Liver (tissue), 9 donors: ENCODE results near the gene GFM1. TPM values are rescaled to one million over a fixed set of nuclear protein-coding genes. Genes with fewer than 3 reads are reported as not detected.

Source experiments
- DNase-seq: peaks from one replicate; pipeline ENCODE4 v3.0.0-alpha.2; 2017; ENCODE audit warnings: low spot score
- H3K27ac ChIP-seq, 2 donors: one replicate each; pipeline ENCODE4 v1.7.0; 2013; ENCODE audit warnings: inconsistent platforms in 2 of 2, low read length in 2 of 2, control low read depth in 1 of 2, low read depth in 1 of 2, mild to moderate bottlenecking in 1 of 2
- H3K27me3 ChIP-seq, 4 donors: one replicate each; pipeline versions ENCODE4 v1.6.1 to v1.7.0; 2013; ENCODE audit warnings: low read length in 3 of 4, inconsistent platforms in 1 of 4, mild to moderate bottlenecking in 1 of 4, moderate library complexity in 1 of 4; ENCODE audit not compliant: control insufficient read depth in 4 of 4, insufficient read depth in 4 of 4
- H3K36me3 ChIP-seq, 4 donors: one replicate each; pipeline versions ENCODE4 v1.6.1 to v1.7.0; 2013; ENCODE audit warnings: low read length in 3 of 4, mild to moderate bottlenecking in 3 of 4, low read depth in 1 of 4, moderate library complexity in 1 of 4; ENCODE audit not compliant: control insufficient read depth in 4 of 4, insufficient read depth in 3 of 4
- H3K4me1 ChIP-seq, 4 donors: one replicate each; pipeline versions ENCODE4 v1.6.1 to v1.7.0; 2013; ENCODE audit warnings: low read length in 3 of 4, mild to moderate bottlenecking in 3 of 4, moderate library complexity in 1 of 4; ENCODE audit not compliant: control insufficient read depth in 4 of 4, insufficient read depth in 4 of 4
- H3K4me3 ChIP-seq, 3 donors: one replicate each; pipeline versions ENCODE4 v1.6.1 to v1.7.0; 2013; ENCODE audit warnings: low read length in 3 of 3, control low read depth in 1 of 3, low read depth in 1 of 3, mild to moderate bottlenecking in 1 of 3
- H3K9ac ChIP-seq, 2 donors: one replicate each; pipeline ENCODE4 v1.7.0; 2013; ENCODE audit warnings: low read length in 2 of 2, mild to moderate bottlenecking in 2 of 2, moderate library complexity in 2 of 2, control low read depth in 1 of 2, low read depth in 1 of 2
- H3K9me3 ChIP-seq, 4 donors: one replicate each; pipeline versions ENCODE4 v1.6.1 to v1.7.0; 2013; ENCODE audit warnings: low read length in 3 of 4; ENCODE audit not compliant: control insufficient read depth in 4 of 4
- ATF3 ChIP-seq: IDR thresholded peaks from 2 replicates; pipeline ENCODE4 v1.6.1; 2016; ENCODE audit warnings: antibody characterized with exemption
- CTCF ChIP-seq: fragments of 150-350 bp; IDR thresholded peaks from 2 replicates; pipeline ENCODE4 v1.5.1; 2017; ENCODE audit warnings: improper control_type of control experiment, low read depth, low read length; ENCODE audit not compliant: missing input control
- EGR1 ChIP-seq, 2 donors: IDR thresholded peaks; 2 replicates each; pipeline ENCODE4 v1.6.1; 2016 to 2018; ENCODE audit warnings: antibody characterized with exemption in 2 of 2, low read depth in 2 of 2
- FOXA1 ChIP-seq: IDR thresholded peaks from 2 replicates; pipeline ENCODE4 v1.6.1; 2016; ENCODE audit warnings: antibody characterized with exemption
- FOXA2 ChIP-seq: IDR thresholded peaks from 2 replicates; pipeline ENCODE4 v1.6.1; 2016; ENCODE audit warnings: antibody characterized with exemption
- GABPA ChIP-seq, 2 donors: IDR thresholded peaks in 1 of 2; conservative IDR thresholded peaks in 1 of 2; 2 replicates each; pipeline ENCODE4 v1.6.1; 2016; ENCODE audit warnings: antibody characterized with exemption in 2 of 2, mild to moderate bottlenecking in 1 of 2, moderate library complexity in 1 of 2
- HNF4A ChIP-seq, 2 donors: conservative IDR thresholded peaks; 2 replicates each; pipeline ENCODE4 v1.6.1; 2016; ENCODE audit warnings: antibody characterized with exemption in 2 of 2, mild to moderate bottlenecking in 2 of 2
- HNF4G ChIP-seq: IDR thresholded peaks from 2 replicates; pipeline ENCODE4 v1.6.1; 2016; ENCODE audit warnings: antibody characterized with exemption
- JUND ChIP-seq, 2 donors: IDR thresholded peaks; 2 replicates each; pipeline ENCODE4 v1.6.1; 2016; ENCODE audit warnings: antibody characterized with exemption in 2 of 2
- MAX ChIP-seq: IDR thresholded peaks from 2 replicates; pipeline ENCODE4 v1.6.1; 2016; ENCODE audit warnings: antibody characterized with exemption
- NR2F2 ChIP-seq: IDR thresholded peaks from 2 replicates; pipeline ENCODE4 v1.6.1; 2016; ENCODE audit warnings: antibody characterized with exemption
- RAD21 ChIP-seq, 2 donors: IDR thresholded peaks; 2 replicates each; pipeline ENCODE4 v1.6.1; 2016; ENCODE audit warnings: antibody characterized with exemption in 2 of 2, mild to moderate bottlenecking in 2 of 2
- RXRA ChIP-seq, 2 donors: IDR thresholded peaks; 2 replicates each; pipeline ENCODE4 v1.6.1; 2017 to 2018; ENCODE audit warnings: antibody characterized with exemption in 2 of 2, mild to moderate bottlenecking in 1 of 2
- SP1 ChIP-seq: IDR thresholded peaks from 2 replicates; pipeline ENCODE4 v1.6.1; 2018; ENCODE audit warnings: antibody characterized with exemption, mild to moderate bottlenecking
- TAF1 ChIP-seq: conservative IDR thresholded peaks from 2 replicates; pipeline ENCODE4 v1.6.1; 2016; ENCODE audit warnings: antibody characterized with exemption, mild to moderate bottlenecking
- YY1 ChIP-seq: IDR thresholded peaks from 2 replicates; pipeline ENCODE4 v1.6.1; 2016; ENCODE audit warnings: antibody characterized with exemption, mild to moderate bottlenecking
- ZBTB33 ChIP-seq: IDR thresholded peaks from 2 replicates; pipeline ENCODE4 v1.6.1; 2016; ENCODE audit warnings: antibody characterized with exemption
- whole genome bisulfite sequencing: extraction: QIAGEN DNeasy Blood & Tissue Kit; methylation state at CpG from one replicate; pipeline ENCODE4 v1.1.7; 2013; 5-methylcytosine and 5-hydroxymethylcytosine counted together
- polyA plus RNA-seq, 2 donors: library from polyadenylated mRNA; stranded (reverse) in 1 of 2; unstranded in 1 of 2; fragments of 200-250 nt in 1 of 2; fragments of >200 nt in 1 of 2; fragmentation: Nextera tagmentation in 1 of 2; extraction: Ambion mirVana in 1 of 2; gene quantifications; one replicate each; pipeline versions ENCODE4 v1.2.1 to v1.2.3, GENCODE V29; 2013 to 2015
- total RNA-seq, 2 donors: library from RNA; depleted of rRNA; stranded (reverse); fragments of >200 nt; gene quantifications; one replicate each; pipeline ENCODE4 v1.2.3, GENCODE V29; 2014
- donor health status: healthy.
- donor health status: healthy.
- donor health status: healthy.
- donor health status: healthy.
- donor health status: healthy.

GFM1 gene
- total and polyA plus RNA-seq, 4 donors = 33.8 to 73.2 (median 35.8) TPM

- H3K27me3 ChIP-seq = no peaks in the 10 kb centered on the region
- H3K36me3 ChIP-seq = peaks cover 0 to 64% (median 42%) of the 10 kb centered on the region in 4 donors
- H3K4me1 ChIP-seq = no peaks in the 10 kb centered on the region
- H3K4me3 ChIP-seq = no peak overlapping the region
- no peaks in the 10 kb centered on the region for H3K9me3 ChIP-seq
- no peak overlapping the region for H3K9ac ChIP-seq
- H3K27ac ChIP-seq = no peak overlapping the region
- DNase-seq = no peak
- TF ChIP-seq ATF3 (no peak), RAD21 (IDR thresholded peaks at IDR 0.05) (no peak), TAF1 (no peak), CTCF (no peak), HNF4G (no peak), FOXA1 (no peak), MAX (no peak), JUND (IDR thresholded peaks at IDR 0.05) (no peak), YY1 (no peak), FOXA2 (no peak), HNF4A (conservative IDR thresholded peaks at IDR 0.05) (no peak), GABPA (IDR thresholded peaks at IDR 0.05 in 1 of 2, conservative IDR thresholded peaks at IDR 0.05 in 1 of 2) (no peak), ZBTB33 (no peak), EGR1 (IDR thresholded peaks at IDR 0.05; ENCODE audit: low read depth in 2 of 2) (no peak)
- WGBS = 93% methylated on average over 1 of the region's 1 CpG
Observed at GRCh38 chr3:158663246-158663645, 18.9 kb downstream of the GFM1 start.

- H3K9me3 ChIP-seq = no peaks in the 10 kb centered on the region
- no peaks in the 10 kb centered on the region for H3K4me1 ChIP-seq
- no peaks in the 10 kb centered on the region for H3K27me3 ChIP-seq
- H3K9ac ChIP-seq = no peak overlapping the region
- H3K27ac ChIP-seq = no peak overlapping the region
- no peak overlapping the region for H3K4me3 ChIP-seq
- H3K36me3 ChIP-seq = peaks cover 0 to 68% (median 44%) of the 10 kb centered on the region in 4 donors
- WGBS = 99% methylated on average over 1 of the region's 1 CpG
- no peak for DNase-seq
- TF ChIP-seq RAD21 (IDR thresholded peaks at IDR 0.05) (no peak), CTCF (no peak), HNF4A (conservative IDR thresholded peaks at IDR 0.05) (no peak), JUND (IDR thresholded peaks at IDR 0.05) (no peak), FOXA2 (no peak), YY1 (no peak), RXRA (IDR thresholded peaks at IDR 0.05) (no peak), TAF1 (no peak), HNF4G (no peak), GABPA (IDR thresholded peaks at IDR 0.05 in 1 of 2, conservative IDR thresholded peaks at IDR 0.05 in 1 of 2) (no peak), NR2F2 (no peak), MAX (no peak), FOXA1 (no peak), ATF3 (no peak), SP1 (no peak), EGR1 (IDR thresholded peaks at IDR 0.05; ENCODE audit: low read depth in 2 of 2) (no peak)
Observed at GRCh38 chr3:158663832-158664231, 19.5 kb downstream of the GFM1 start.
